Measurements from ENCODE around the gene FAM8A1.
A peak's percentile ranks its signal among the peaks of the same experiment; 100 is the strongest.

The FAM8A1 gene

GRCh38 chr6:17629824-17630510 is 29.9 kb downstream of the FAM8A1 start:
- TF ChIP-seq CTCF (IDR thresholded peaks at IDR 0.05; ENCODE audit: low read length) (no peak), EZH2phosphoT487 (IDR thresholded peaks at IDR 0.05; ENCODE audit: low read length) (no peak), EZH2 (optimal IDR thresholded peaks at IDR 0.05; ENCODE audit: low read depth, low read length) (no peak)
- H3K9me3 ChIP-seq (replicated peaks; ENCODE audit: insufficient read depth, low read length), result no peaks in the 10 kb centered on the region
- H3K9me2 ChIP-seq (replicated peaks; ENCODE audit: insufficient read depth, low read length), result no peaks in the 10 kb centered on the region
- H2AFZ ChIP-seq (ENCODE audit: low read length), result no peak overlapping the region
- peaks cover 75% of the 10 kb centered on the region for H3K79me2 ChIP-seq (ENCODE audit: low read length)
- H3K27me3 ChIP-seq (replicated peaks; ENCODE audit: insufficient read depth, low read length), result no peaks in the 10 kb centered on the region
- peaks cover 10% of the 10 kb centered on the region; the same call in 1 of the 2 replicates for H3K36me3 ChIP-seq (replicated peaks; ENCODE audit: insufficient read depth, low read length)
- peaks cover 6% of the 10 kb centered on the region; the same call in 1 of the 2 replicates for H4K20me1 ChIP-seq (ENCODE audit: insufficient read depth, low read length)
- H3K4me2 ChIP-seq (ENCODE audit: low read depth, low read length), result peak overlapping the region; percentile 2; the same call in 1 of the 2 replicates
- peaks cover 18% of the 10 kb centered on the region for H3F3A ChIP-seq (ENCODE audit: insufficient read depth, low read length)
- no peak for DNase-seq
- no peak overlapping the region for H3K9ac ChIP-seq (ENCODE audit: low read length)
- H3K4me3 ChIP-seq (ENCODE audit: low read length), result no peak overlapping the region
- H3K27ac ChIP-seq (ENCODE audit: low read length), result peak overlapping the region; percentile 57; the same call in 1 of the 2 replicates
- H3K4me1 ChIP-seq (ENCODE audit: low read length), result peaks cover 29% of the 10 kb centered on the region

GRCh38 chr6:17630511-17631073 is 30.5 kb downstream of the FAM8A1 start:
- H3K27ac ChIP-seq (ENCODE audit: low read length), result no peak overlapping the region
- H3K9ac ChIP-seq (ENCODE audit: low read length), result no peak overlapping the region
- no peaks in the 10 kb centered on the region for H3K27me3 ChIP-seq (replicated peaks; ENCODE audit: insufficient read depth, low read length)
- no peaks in the 10 kb centered on the region for H3K9me2 ChIP-seq (replicated peaks; ENCODE audit: insufficient read depth, low read length)
- H4K20me1 ChIP-seq (ENCODE audit: insufficient read depth, low read length), result peaks cover 6% of the 10 kb centered on the region; the same call in 1 of the 2 replicates
- H3K79me2 ChIP-seq (ENCODE audit: low read length), result peaks cover 75% of the 10 kb centered on the region
- H3K4me2 ChIP-seq (ENCODE audit: low read depth, low read length), result no peak overlapping the region
- TF ChIP-seq EZH2phosphoT487 (IDR thresholded peaks at IDR 0.05; ENCODE audit: low read length) (no peak), CTCF (IDR thresholded peaks at IDR 0.05; ENCODE audit: low read length) (no peak), EZH2 (optimal IDR thresholded peaks at IDR 0.05; ENCODE audit: low read depth, low read length) (no peak)
- DNase-seq, result no peak
- no peak overlapping the region for H3K4me3 ChIP-seq (ENCODE audit: low read length)
- peaks cover 29% of the 10 kb centered on the region for H3K4me1 ChIP-seq (ENCODE audit: low read length)
- H3K9me3 ChIP-seq (replicated peaks; ENCODE audit: insufficient read depth, low read length), result no peaks in the 10 kb centered on the region
- peaks cover 9% of the 10 kb centered on the region; the same call in 1 of the 2 replicates for H3K36me3 ChIP-seq (replicated peaks; ENCODE audit: insufficient read depth, low read length)
- no peak overlapping the region for H2AFZ ChIP-seq (ENCODE audit: low read length)
- peaks cover 18% of the 10 kb centered on the region for H3F3A ChIP-seq (ENCODE audit: insufficient read depth, low read length)

- no peaks in the 10 kb centered on the region for H3K9me2 ChIP-seq (replicated peaks; ENCODE audit: insufficient read depth, low read length)
- no peak overlapping the region for H3K9ac ChIP-seq (ENCODE audit: low read length)
- no peaks in the 10 kb centered on the region for H3K9me3 ChIP-seq (replicated peaks; ENCODE audit: insufficient read depth, low read length)
- no peak for DNase-seq
- no peaks in the 10 kb centered on the region for H3K27me3 ChIP-seq (replicated peaks; ENCODE audit: insufficient read depth, low read length)
- peaks cover 3% of the 10 kb centered on the region; the same call in 1 of the 2 replicates for H4K20me1 ChIP-seq (ENCODE audit: insufficient read depth, low read length)
- no peak overlapping the region for H2AFZ ChIP-seq (ENCODE audit: low read length)
- H3F3A ChIP-seq (ENCODE audit: insufficient read depth, low read length), result peaks cover 18% of the 10 kb centered on the region
- TF ChIP-seq EZH2 (optimal IDR thresholded peaks at IDR 0.05; ENCODE audit: low read depth, low read length) (no peak), CTCF (IDR thresholded peaks at IDR 0.05; ENCODE audit: low read length) (no peak), EZH2phosphoT487 (IDR thresholded peaks at IDR 0.05; ENCODE audit: low read length) (no peak)
- no peak overlapping the region for H3K4me3 ChIP-seq (ENCODE audit: low read length)
- H3K4me1 ChIP-seq (ENCODE audit: low read length), result peaks cover 27% of the 10 kb centered on the region
- H3K79me2 ChIP-seq (ENCODE audit: low read length), result peaks cover 74% of the 10 kb centered on the region
- no peaks in the 10 kb centered on the region; the same call in 1 of the 2 replicates for H3K36me3 ChIP-seq (replicated peaks; ENCODE audit: insufficient read depth, low read length)
- H3K27ac ChIP-seq (ENCODE audit: low read length), result no peak overlapping the region
- no peak overlapping the region for H3K4me2 ChIP-seq (ENCODE audit: low read depth, low read length)
These were observed 32.8 kb downstream of the FAM8A1 start for GRCh38 chr6:17632934-17633333.
